Psoas muscle (tissue), 8 donors: ENCODE results near the gene TRAF3. TPM values are rescaled to one million over a fixed set of nuclear protein-coding genes. Genes with fewer than 3 reads are reported as not detected.

Experiments used
- ATAC-seq, 4 donors: fragments of 200-7000 bp; cut with Tn5 transposase; one replicate each; pipeline ENCODE4 v1.9.1; 2020; ENCODE audit warnings: moderate library complexity in 3 of 4, mild to moderate bottlenecking in 2 of 4
- DNase-seq, 2 donors: peaks; one replicate each; pipeline ENCODE4 v3.0.0-alpha.2; 2020
- H3K27ac ChIP-seq: fragments of 200-600 bp; one replicate; pipeline ENCODE4 v1.8.0; 2022
- H3K27me3 ChIP-seq, 3 donors: fragments of 200-600 bp in 1 of 3; one replicate each; pipeline versions ENCODE4 v1.6.1 to v1.8.0; 2013 to 2022; ENCODE audit warnings: low read length in 2 of 3, mild to moderate bottlenecking in 2 of 3, moderate library complexity in 1 of 3; ENCODE audit not compliant: insufficient read depth in 3 of 3
- H3K36me3 ChIP-seq, 2 donors: fragments of 200-600 bp in 1 of 2; one replicate each; pipeline versions ENCODE4 v1.6.1 to v1.8.0; 2013 to 2022; ENCODE audit warnings: low read depth in 1 of 2, mild to moderate bottlenecking in 1 of 2, moderate library complexity in 1 of 2; ENCODE audit not compliant: insufficient read depth in 1 of 2
- H3K4me1 ChIP-seq: fragments of 200-600 bp; one replicate; pipeline ENCODE4 v1.8.0; 2022
- H3K4me3 ChIP-seq: fragments of 200-600 bp; one replicate; pipeline ENCODE4 v1.8.0; 2022; ENCODE audit warnings: mild to moderate bottlenecking
- H3K9me3 ChIP-seq: fragments of 200-600 bp; one replicate; pipeline ENCODE4 v1.8.0; 2022
- WGBS, 3 donors: extraction: QIAGEN DNeasy Blood & Tissue Kit; methylation state at CpG; one replicate each; pipeline versions ENCODE4 v1.1.6 to v1.1.7; 2013; 5-methylcytosine and 5-hydroxymethylcytosine counted together
- intact Hi-C, 2 donors: fragments of 100-400 bp; cut with DNase I; formaldehyde crosslinking; loops; one replicate each; pipeline versions ENCODE4 v1.11.0 to v1.14.2; 2022
- polyA plus RNA-seq, 3 donors: library from polyadenylated mRNA; stranded (reverse); fragments of 200-250 nt; gene quantifications; one replicate each; pipeline ENCODE4 v1.2.3, GENCODE V29; 2013
- total RNA-seq, 4 donors: library from RNA; stranded (reverse); fragmentation: NEBNext Ultra II Directional in 2 of 4; extraction: Animal tissue kit (Norgen Biotek cat#: 25700) in 2 of 4; gene quantifications; one replicate each; pipeline versions ENCODE4 v1.2.1 to v1.2.4, GENCODE V29; 2021 to 2023
- TF ChIP-seq, protein P1 (sequence below): fragments of 200-600 bp; IDR thresholded peaks from one replicate; pipeline ENCODE4 v1.8.0; 2022; ENCODE audit warnings: antibody characterized with exemption
- donor health status: healthy with polysubstance abuse.
- donor health status: DM: no; HTN: no; CAD: no; lungs with moderate emphysema.
- donor health status: Bipolar disorder and iron deficiency.
- donor health status: healthy.
- donor health status: DM: yes; HTN: yes; CAD: no.
- donor health status: DM: no; HTN: no; CAD: no.
- donor health status: DM: no; HTN: no; CAD: no.
- donor health status: DM: yes; HTN: yes; CAD: no.

Gene TRAF3
- total and polyA plus RNA-seq, 7 donors: 3.3 to 16.3 (median 8.1) TPM

- Histone ChIP-seq H3K4me3 (no peak overlapping the region), H3K36me3 (peaks cover 10 to 92% of the 10 kb centered on the region in 2 donors), H3K4me1 (peaks cover 17% of the 10 kb centered on the region), H3K9me3 (no peaks in the 10 kb centered on the region), H3K27ac (peak overlapping the region; percentile 93), H3K27me3 (no peaks in the 10 kb centered on the region)
- ATAC-seq (no peak), DNase-seq (no peak)
- 75 to 82% (median 76%) methylated on average over 10 of the region's 10 CpGs for WGBS, 3 donors
- TF ChIP-seq, protein P1, sequence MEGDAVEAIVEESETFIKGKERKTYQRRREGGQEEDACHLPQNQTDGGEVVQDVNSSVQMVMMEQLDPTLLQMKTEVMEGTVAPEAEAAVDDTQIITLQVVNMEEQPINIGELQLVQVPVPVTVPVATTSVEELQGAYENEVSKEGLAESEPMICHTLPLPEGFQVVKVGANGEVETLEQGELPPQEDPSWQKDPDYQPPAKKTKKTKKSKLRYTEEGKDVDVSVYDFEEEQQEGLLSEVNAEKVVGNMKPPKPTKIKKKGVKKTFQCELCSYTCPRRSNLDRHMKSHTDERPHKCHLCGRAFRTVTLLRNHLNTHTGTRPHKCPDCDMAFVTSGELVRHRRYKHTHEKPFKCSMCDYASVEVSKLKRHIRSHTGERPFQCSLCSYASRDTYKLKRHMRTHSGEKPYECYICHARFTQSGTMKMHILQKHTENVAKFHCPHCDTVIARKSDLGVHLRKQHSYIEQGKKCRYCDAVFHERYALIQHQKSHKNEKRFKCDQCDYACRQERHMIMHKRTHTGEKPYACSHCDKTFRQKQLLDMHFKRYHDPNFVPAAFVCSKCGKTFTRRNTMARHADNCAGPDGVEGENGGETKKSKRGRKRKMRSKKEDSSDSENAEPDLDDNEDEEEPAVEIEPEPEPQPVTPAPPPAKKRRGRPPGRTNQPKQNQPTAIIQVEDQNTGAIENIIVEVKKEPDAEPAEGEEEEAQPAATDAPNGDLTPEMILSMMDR: no peak
- intact Hi-C loops: no loop called here
Observed at GRCh38 chr14:102951034-102951433, 173.8 kb downstream of the TRAF3 start.

DNA sequence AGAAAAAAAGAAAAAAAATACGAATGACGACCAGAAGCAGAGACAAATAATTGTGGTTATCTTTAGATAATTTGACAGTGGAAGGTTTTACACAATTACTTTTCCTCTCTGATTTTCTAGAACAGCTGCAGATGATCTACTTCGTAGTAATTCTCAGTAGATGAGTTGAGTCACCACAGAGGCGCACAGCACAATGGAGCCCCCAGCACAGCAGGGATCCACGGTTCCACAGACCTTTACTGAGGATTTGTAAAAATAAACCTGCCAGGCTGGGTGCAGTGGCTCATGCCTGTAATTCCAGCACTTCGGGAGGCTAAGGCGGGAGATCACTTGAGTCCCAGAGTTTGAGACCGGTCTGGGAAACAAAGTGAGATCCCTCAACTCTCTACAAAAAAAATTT lies 174.6 kb downstream of the TRAF3 start:
- Histone ChIP-seq H3K4me1 (peaks cover 17% of the 10 kb centered on the region), H3K4me3 (no peak overlapping the region), H3K9me3 (no peaks in the 10 kb centered on the region), H3K27ac (no peak overlapping the region), H3K27me3 (no peaks in the 10 kb centered on the region), H3K36me3 (peaks cover 7 to 92% of the 10 kb centered on the region in 2 donors)
- DNase-seq (no peak), ATAC-seq (no peak)
- intact Hi-C loops: no loop called here
- TF ChIP-seq, protein P1: no peak
- WGBS, 3 donors: 65 to 74% (median 69%) methylated on average over 8 of the region's 8 CpGs

- WGBS, 3 donors: 93 to 95% (median 93%) methylated on average over 6 of the region's 6 CpGs
- TF ChIP-seq, protein P1: no peak
- H3K9me3 ChIP-seq: no peaks in the 10 kb centered on the region
- no peak overlapping the region for H3K4me3 ChIP-seq
- ATAC-seq (no peak), DNase-seq (no peak)
- H3K4me1 ChIP-seq: peaks cover 17% of the 10 kb centered on the region
- intact Hi-C loops: no loop called here
- peaks cover 5 to 92% of the 10 kb centered on the region in 2 donors for H3K36me3 ChIP-seq
- no peak overlapping the region for H3K27ac ChIP-seq
- H3K27me3 ChIP-seq: no peaks in the 10 kb centered on the region
Observed at GRCh38 chr14:102952276-102952675, 175.0 kb downstream of the TRAF3 start.

DNA sequence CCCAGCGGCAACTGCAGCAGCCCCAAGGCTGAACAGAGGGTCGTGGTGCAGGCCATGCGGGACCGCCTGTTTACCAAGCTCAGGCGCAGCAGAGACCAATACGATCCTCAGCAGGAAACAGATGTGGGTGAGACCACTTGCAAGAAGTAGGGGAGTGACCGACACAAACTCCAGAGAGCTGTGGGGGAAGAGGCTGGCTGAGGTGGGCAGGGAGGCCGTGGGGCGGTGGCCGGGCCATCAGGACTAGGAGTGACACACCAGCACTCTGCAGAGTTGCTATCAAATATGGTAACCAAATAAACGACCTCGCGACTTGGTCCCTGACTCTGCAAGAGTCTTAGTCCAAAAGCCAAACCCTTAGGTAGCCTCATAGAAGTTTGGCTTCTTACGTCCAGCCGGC lies 175.9 kb downstream of the TRAF3 start:
- 89 to 92% (median 91%) methylated on average over 15 of the region's 15 CpGs for WGBS, 3 donors

More for the DNA sequence above, 175.9 kb downstream of the TRAF3 start:
- H3K27ac ChIP-seq: no peak overlapping the region
- DNase-seq: no peak
- intact Hi-C loops: no loop called here
- no peaks in the 10 kb centered on the region for H3K9me3 ChIP-seq
- no peaks in the 10 kb centered on the region for H3K27me3 ChIP-seq
- peaks cover 3 to 94% of the 10 kb centered on the region in 2 donors for H3K36me3 ChIP-seq
- TF ChIP-seq, protein P1: no peak
- peaks cover 17% of the 10 kb centered on the region for H3K4me1 ChIP-seq
- ATAC-seq: no peak
- no peak overlapping the region for H3K4me3 ChIP-seq
